HepG2 (cell line): ENCODE results near the gene TRAPPC12. TPM values are rescaled to one million over a fixed set of nuclear protein-coding genes. Genes with fewer than 3 reads are reported as not detected.

Experiments used
- ARID4A ChIP-seq: sonication (generic); formaldehyde crosslinking; IDR thresholded peaks from 2 replicates; pipeline ENCODE4 v1.5.0; 2020; ENCODE audit warnings: mild to moderate bottlenecking, missing genetic modification reagents, borderline replicate concordance
- ARNTL ChIP-seq: sonication (generic); formaldehyde crosslinking; IDR thresholded peaks from 2 replicates; pipeline ENCODE4 v1.4.0; 2020; ENCODE audit warnings: mild to moderate bottlenecking, missing genetic modification reagents
- HNF1A ChIP-seq, 2 experiments: sonication (generic) in 1 of 2; formaldehyde crosslinking in 1 of 2; IDR thresholded peaks; 2 replicates each; pipeline versions ENCODE4 v1.4.0 to v1.6.1; 2016 to 2020; ENCODE audit warnings: borderline replicate concordance in 1 of 2, low read depth in 1 of 2, mild to moderate bottlenecking in 1 of 2, missing genetic modification reagents in 1 of 2
- IKZF5 ChIP-seq: IDR thresholded peaks from 2 replicates; pipeline ENCODE4 v1.6.1; 2018; ENCODE audit warnings: missing genetic modification reagents, mild to moderate bottlenecking, missing compliant biosample characterization
- YEATS2 ChIP-seq: sonication (generic); formaldehyde crosslinking; IDR thresholded peaks from 2 replicates; pipeline ENCODE4 v1.4.0; 2020; ENCODE audit warnings: missing genetic modification reagents, borderline replicate concordance
- ZNF138 ChIP-seq: sonication (generic); formaldehyde crosslinking; IDR thresholded peaks from 2 replicates; pipeline ENCODE4 v1.5.0; 2020; ENCODE audit warnings: mild to moderate bottlenecking, low read depth, missing genetic modification reagents
- ZNF362 ChIP-seq: sonication (generic); formaldehyde crosslinking; IDR thresholded peaks from 2 replicates; pipeline ENCODE4 v1.4.0; 2020; ENCODE audit warnings: missing genetic modification reagents, mild to moderate bottlenecking, borderline replicate concordance
- ZNF367 ChIP-seq: sonication (generic); formaldehyde crosslinking; IDR thresholded peaks from 2 replicates; pipeline ENCODE4 v1.4.0; 2020; ENCODE audit warnings: missing genetic modification reagents, borderline replicate concordance
- ZNF687 ChIP-seq: sonication (generic); formaldehyde crosslinking; IDR thresholded peaks from 2 replicates; pipeline ENCODE4 v1.5.1; 2020; ENCODE audit warnings: mild to moderate bottlenecking, missing genetic modification reagents, moderate library complexity
- polyA plus RNA-seq, 8 experiments: library from polyadenylated mRNA; depleted of rRNA in 3 of 8; stranded (reverse) in 7 of 8; unstranded in 1 of 8; fragments of >200 nt; fragmentation: Illumina TruSeq in 4 of 8; extraction: Trizol in 4 of 8; gene quantifications; 2 replicates each; pipeline versions ENCODE4 v1.2.1 to v1.2.3, GENCODE V29; 2011 to 2016; ENCODE audit warnings: low read depth in 4 of 8, missing spikeins in 1 of 8, mixed read lengths in 1 of 8; ENCODE audit not compliant: insufficient read depth in 1 of 8
- total RNA-seq, 5 experiments: library from RNA; depleted of rRNA; stranded (reverse); fragments of >200 nt; fragmentation: Illumina TruSeq; extraction: Trizol; gene quantifications; 2 replicates each; pipeline ENCODE4 v1.2.3, GENCODE V29; 2016; ENCODE audit warnings: low read depth in 1 of 5

Gene TRAPPC12
- total and polyA plus RNA-seq, 2 of the 13 experiments (the other 11 are each of a cell fraction or from before 2014, with no cell fraction given): 46.4 to 97.7 TPM

GRCh38 chr2:3377612-3378432 lies 1.7 kb upstream of the TRAPPC12 start, which contains the start of gene EIPR1 (continued):
- TF ChIP-seq HNF1A (IDR thresholded peaks at IDR 0.05; ENCODE audit: low read depth) (no peak), HNF1A (CRISPR knock-in tag; IDR thresholded peaks at IDR 0.05; ENCODE audit: borderline replicate concordance) (peak; percentile 75), ZNF367 (CRISPR knock-in tag) (no peak), ARID4A (CRISPR knock-in tag) (peak; percentile 99), ARNTL (CRISPR knock-in tag) (peak; percentile 74), ZNF138 (CRISPR knock-in tag) (peak; percentile 63), ZNF362 (CRISPR knock-in tag) (peak; percentile 54; the same call in 1 of the 2 replicates), YEATS2 (CRISPR knock-in tag) (peak; percentile 99), ZNF687 (CRISPR knock-in tag) (peak; percentile 98), IKZF5 (peak; percentile 86)
